Activated CD4-positive, alpha-beta T cell treated with anti-CD3 and anti-CD28 coated beads, Interleukin-2, Interleukin-4, amounts not matched to agents 100 ng/mL and 50 ng/mL, durations not matched to agents 16 hours and 8 hours (primary cell): ENCODE data around the gene DCP1B.

Experiments
- DNase-seq: peaks from one replicate; pipeline ENCODE4 v3.0.0-alpha.2; 2020; ENCODE audit warnings: low spot score

Gene DCP1B

GRCh38 chr12:2004113-2004929 is at the start of gene DCP1B:
Gene DCP1B (minus strand): TSS chr12:2004457. CDS start chr12:2004431, 26 bp downstream.
- DNase-seq: peak; percentile 98

- no peak for DNase-seq
Observed at GRCh38 chr12:2053691-2054090, 49.4 kb upstream of the DCP1B start.

GRCh38 chr12:2052826-2053678 is 48.8 kb upstream of the DCP1B start, which contains the start of gene CACNA1C:
Gene CACNA1C (plus strand): TSS chr12:2052987. CDS start chr12:2053563, 576 bp downstream.
- DNase-seq: peak; percentile 31

- DNase-seq: no peak
Observed at GRCh38 chr12:2051700-2052621, 47.7 kb upstream of the DCP1B start.

GRCh38 chr12:2049604-2050540 is 45.6 kb upstream of the DCP1B start:
- DNase-seq: no peak

GRCh38 chr12:2047752-2048151 is 43.5 kb upstream of the DCP1B start:
- no peak for DNase-seq

- no peak for DNase-seq
Observed at GRCh38 chr12:2046957-2047356, 42.7 kb upstream of the DCP1B start.

GRCh38 chr12:2044165-2044564 is 39.9 kb upstream of the DCP1B start:
- no peak for DNase-seq

- DNase-seq: no peak
Observed at GRCh38 chr12:2043054-2043453, 38.8 kb upstream of the DCP1B start.

- DNase-seq: no peak
Observed at GRCh38 chr12:2039034-2039433, 34.8 kb upstream of the DCP1B start.

- no peak for DNase-seq
Observed at GRCh38 chr12:2035431-2036055, 31.3 kb upstream of the DCP1B start.

- DNase-seq: peak; percentile 85
Observed at GRCh38 chr12:2034633-2035430, 30.6 kb upstream of the DCP1B start.

GRCh38 chr12:2032506-2032905 is 28.2 kb upstream of the DCP1B start:
- DNase-seq: no peak

GRCh38 chr12:2029851-2030250 is 25.6 kb upstream of the DCP1B start:
- no peak for DNase-seq

GRCh38 chr12:2027351-2027750 is 23.1 kb upstream of the DCP1B start:
- no peak for DNase-seq

- no peak for DNase-seq
Observed at GRCh38 chr12:2023365-2023764, 19.1 kb upstream of the DCP1B start.

- DNase-seq: no peak
Observed at GRCh38 chr12:2020511-2020910, 16.3 kb upstream of the DCP1B start.

- DNase-seq: no peak
Observed at GRCh38 chr12:2019126-2019525, 14.9 kb upstream of the DCP1B start.

- DNase-seq: no peak
Observed at GRCh38 chr12:2018391-2018790, 14.1 kb upstream of the DCP1B start.
